ENCODE results near the gene FIGNL1. TPM values are rescaled to one million over a fixed set of nuclear protein-coding genes. Genes with fewer than 3 reads are reported as not detected.

The FIGNL1 gene
- total RNA-seq, 2 experiments from 2014 or later = 39.7 to 41.2 TPM

GRCh38 chr7:50448823-50449222 lies 1.3 kb downstream of the FIGNL1 start:
- Mint-ChIP-seq H3K4me3 (peak overlapping the region; percentile 91), H3K36me3 (ENCODE audit: low read depth) (peaks cover 36% of the 10 kb centered on the region), H3K9me3 (no peaks in the 10 kb centered on the region), H3K4me1 (peaks cover 55% of the 10 kb centered on the region), H3K27me3 (peaks cover 5% of the 10 kb centered on the region), H3K27ac (peak overlapping the region; percentile 61)
- POLR2A ChIA-PET = interaction anchor here (1.1 to 2.6 kb wide), 7 partner anchors 11 to 182 kb away, joined by 3 to 13 read pairs (median 6); no protein-coding TSS in a partner anchor
- CTCF ChIA-PET = interaction anchor here (1.5 to 3.8 kb wide), 2 partner anchors 18 to 712 kb away, joined by 4 to 21 read pairs; no protein-coding TSS in a partner anchor
- no peak for DNase-seq

DNA sequence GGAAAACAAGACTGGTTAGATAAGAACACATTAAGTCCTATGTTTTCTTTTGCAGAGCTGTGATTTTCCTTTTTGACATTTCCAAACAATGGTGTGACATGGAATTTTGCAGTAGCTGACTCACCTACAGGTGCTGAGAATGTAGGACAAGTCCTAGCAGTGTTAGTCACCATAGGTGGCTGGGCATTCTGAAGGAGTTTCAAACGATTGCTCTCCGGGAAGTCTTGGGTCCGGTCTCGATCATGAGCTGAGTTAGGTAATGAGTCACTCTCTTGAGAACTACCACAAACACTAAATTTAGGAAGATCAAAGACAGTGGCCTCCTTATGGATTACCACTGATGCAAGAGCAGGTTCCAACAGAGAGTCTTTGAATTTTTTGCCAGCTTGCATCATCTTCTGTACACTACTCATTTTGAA lies 3.6 kb downstream of the FIGNL1 start:
- H3K36me3 Mint-ChIP-seq (ENCODE audit: low read depth) = peaks cover 46% of the 10 kb centered on the region

DNA sequence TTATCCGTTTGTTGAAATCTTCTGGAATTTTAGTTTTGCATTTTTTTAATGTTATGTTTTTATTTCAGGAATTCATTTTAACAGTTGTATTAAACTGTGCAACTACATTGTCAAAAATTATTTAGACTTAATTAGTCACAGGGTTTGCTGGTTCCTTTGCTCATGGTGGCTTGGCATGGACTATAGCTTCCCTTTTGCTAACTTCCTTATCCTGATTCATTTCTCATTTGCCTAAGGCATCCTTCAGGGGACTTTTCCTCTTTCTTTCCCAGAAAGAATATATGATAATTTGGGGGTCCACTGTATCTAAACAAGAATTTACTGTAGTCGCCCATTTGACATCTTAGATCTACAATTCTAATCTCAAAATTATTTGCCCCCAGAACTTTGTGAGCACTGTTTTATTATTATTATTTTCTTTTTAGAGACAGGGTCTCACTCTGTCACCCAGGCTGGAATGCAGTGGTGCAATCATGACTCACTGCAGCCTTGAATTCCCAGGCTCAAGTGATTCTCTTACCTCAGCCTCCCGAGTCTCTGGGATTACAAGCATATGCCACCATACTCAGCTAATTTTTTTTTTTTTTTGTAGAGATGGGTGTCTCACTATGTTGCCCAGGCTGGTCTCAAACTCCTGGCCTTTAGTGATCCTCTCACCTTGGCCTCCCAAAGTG lies 13.9 kb downstream of the FIGNL1 start:
- Mint-ChIP-seq H3K4me3 (no peak overlapping the region), H3K36me3 (ENCODE audit: low read depth) (peaks cover 30% of the 10 kb centered on the region)
- CTCF ChIA-PET = interaction anchor here (0.7 kb wide), 1 partner anchor 293 kb away, joined by 3 read pairs; no protein-coding TSS in a partner anchor

More for the DNA sequence above, 3.6 kb downstream of the FIGNL1 start:
- peak; percentile 22 for DNase-seq
- ChIA-PET POLR2A (interaction anchor here (0.9 to 1.0 kb wide), 2 partner anchors 14 to 30 kb away, joined by 3 read pairs; no protein-coding TSS in a partner anchor), CTCF (interaction anchor here (0.5 to 1.8 kb wide), 5 partner anchors 13 to 354 kb away, joined by 3 to 5 read pairs (median 4); no protein-coding TSS in a partner anchor)
- peak overlapping the region; percentile 38 for H3K27ac Mint-ChIP-seq
- H3K27me3 Mint-ChIP-seq = no peaks in the 10 kb centered on the region
- peaks cover 67% of the 10 kb centered on the region for H3K4me1 Mint-ChIP-seq
- no peak overlapping the region for H3K4me3 Mint-ChIP-seq
- H3K9me3 Mint-ChIP-seq = no peaks in the 10 kb centered on the region

DNA sequence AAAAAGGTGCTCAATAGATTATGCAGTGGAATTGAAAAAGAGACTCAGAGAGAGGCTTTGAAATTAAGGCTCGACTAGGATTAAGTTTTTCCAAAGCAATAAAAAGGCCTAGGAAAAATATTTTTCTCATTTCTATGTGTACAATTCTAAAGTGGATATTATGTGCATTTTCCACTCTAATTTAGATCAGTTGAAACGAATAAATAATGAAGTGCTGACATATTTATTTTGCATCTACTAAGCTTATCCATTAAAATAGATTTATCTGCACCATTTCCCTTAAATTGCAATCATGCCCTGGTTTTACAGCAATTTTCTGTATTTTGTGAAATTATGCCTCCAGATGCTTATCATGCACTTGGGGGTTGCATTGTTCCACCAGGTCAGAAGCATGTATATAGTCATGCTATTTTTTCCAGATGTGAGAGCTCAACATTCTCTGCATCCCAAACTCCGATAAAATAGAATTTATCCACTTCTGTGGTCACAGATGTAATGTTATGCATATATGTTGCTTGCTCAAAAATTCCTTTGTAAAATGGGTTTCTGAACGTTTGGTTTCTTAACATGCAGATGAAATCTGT lies 18.3 kb downstream of the FIGNL1 start:
- Mint-ChIP-seq H3K36me3 (ENCODE audit: low read depth) (peaks cover 5% of the 10 kb centered on the region), H3K4me3 (no peak overlapping the region), H3K27ac (no peak overlapping the region), H3K9me3 (no peaks in the 10 kb centered on the region), H3K4me1 (no peaks in the 10 kb centered on the region), H3K27me3 (no peaks in the 10 kb centered on the region)
- no peak for DNase-seq
- ChIA-PET CTCF (interaction anchor here (1.5 to 2.3 kb wide), 2 partner anchors 11 to 14 kb away, joined by 3 to 7 read pairs; no protein-coding TSS in a partner anchor), POLR2A (interaction anchor here (1.5 kb wide), 1 partner anchor 15 kb away, joined by 3 read pairs; no protein-coding TSS in a partner anchor)

More for the DNA sequence above, 13.9 kb downstream of the FIGNL1 start:
- Mint-ChIP-seq H3K27ac (no peak overlapping the region), H3K9me3 (no peaks in the 10 kb centered on the region), H3K4me1 (no peaks in the 10 kb centered on the region), H3K27me3 (no peaks in the 10 kb centered on the region)
- DNase-seq = no peak
- POLR2A ChIA-PET = no interaction called here

DNA sequence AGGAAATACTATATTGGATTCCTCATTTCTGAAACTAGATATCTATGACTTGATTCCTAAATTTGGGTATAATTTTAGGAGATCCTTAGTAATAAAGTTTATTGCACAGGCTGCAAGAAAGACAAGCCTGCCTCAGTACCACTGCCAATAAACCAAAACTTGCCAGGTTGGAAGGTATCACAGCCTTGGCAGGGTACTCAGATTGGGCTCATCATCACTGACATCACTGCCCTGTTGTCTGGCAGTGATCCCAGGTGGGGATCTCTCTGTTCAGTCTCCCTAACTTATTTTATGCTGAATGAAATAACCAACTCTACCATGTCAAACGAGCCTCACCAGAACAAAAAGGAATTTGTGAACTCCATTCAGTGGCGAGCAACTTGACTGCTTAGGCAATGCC lies 18.8 kb downstream of the FIGNL1 start:
- POLR2A ChIA-PET = interaction anchor here (1.5 kb wide), 1 partner anchor 15 kb away, joined by 3 read pairs; no protein-coding TSS in a partner anchor
- no peaks in the 10 kb centered on the region for H3K9me3 Mint-ChIP-seq
- CTCF ChIA-PET = no interaction called here
- H3K4me1 Mint-ChIP-seq = no peaks in the 10 kb centered on the region
- H3K27me3 Mint-ChIP-seq = no peaks in the 10 kb centered on the region
- H3K27ac Mint-ChIP-seq = no peak overlapping the region
- H3K36me3 Mint-ChIP-seq (ENCODE audit: low read depth) = peaks cover 4% of the 10 kb centered on the region
- no peak overlapping the region for H3K4me3 Mint-ChIP-seq
- DNase-seq = no peak

GRCh38 chr7:50428911-50429310 lies 21.2 kb downstream of the FIGNL1 start:
- no peak overlapping the region for H3K4me3 Mint-ChIP-seq
- no peaks in the 10 kb centered on the region for H3K9me3 Mint-ChIP-seq
- no peaks in the 10 kb centered on the region for H3K27me3 Mint-ChIP-seq
- H3K4me1 Mint-ChIP-seq = no peaks in the 10 kb centered on the region
- ChIA-PET POLR2A (interaction anchor here (1.0 to 1.3 kb wide), 3 partner anchors 9 to 49 kb away, joined by 3 to 4 read pairs (median 3); no protein-coding TSS in a partner anchor), CTCF (interaction anchor here (1.1 to 3.6 kb wide), 4 partner anchors 11 to 286 kb away, joined by 3 to 19 read pairs (median 4); no protein-coding TSS in a partner anchor)
- H3K27ac Mint-ChIP-seq = no peak overlapping the region
- no peak for DNase-seq
- H3K36me3 Mint-ChIP-seq (ENCODE audit: low read depth) = no peaks in the 10 kb centered on the region

DNA sequence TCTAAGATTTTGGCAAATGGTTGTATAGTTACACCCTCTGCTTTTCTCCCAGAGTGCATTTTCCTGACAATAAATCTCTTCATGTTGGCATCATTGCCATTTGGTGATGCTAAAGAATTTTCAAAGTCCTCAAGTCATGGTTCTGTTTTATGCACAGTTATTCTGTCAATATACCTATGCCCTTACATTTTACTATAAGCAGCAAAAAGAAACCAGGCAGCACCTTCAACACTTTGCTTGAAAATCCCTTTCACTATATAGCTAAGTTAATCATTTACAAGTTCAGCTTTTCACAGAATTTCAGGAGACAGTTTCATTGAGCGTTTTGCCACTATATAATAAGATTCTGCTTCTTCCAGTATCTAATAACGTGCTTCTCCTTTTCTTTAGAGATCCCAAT lies 22.6 kb downstream of the FIGNL1 start:
- DNase-seq = no peak
- CTCF ChIA-PET = interaction anchor here (0.9 to 3.6 kb wide), 3 partner anchors 10 to 309 kb away, joined by 3 to 19 read pairs (median 5); no protein-coding TSS in a partner anchor
- Mint-ChIP-seq H3K36me3 (ENCODE audit: low read depth) (no peaks in the 10 kb centered on the region), H3K4me1 (no peaks in the 10 kb centered on the region), H3K27me3 (no peaks in the 10 kb centered on the region), H3K27ac (no peak overlapping the region), H3K9me3 (no peaks in the 10 kb centered on the region), H3K4me3 (no peak overlapping the region)
- POLR2A ChIA-PET = interaction anchor here (1.3 to 1.7 kb wide), 3 partner anchors 9 to 98 kb away, joined by 3 to 5 read pairs (median 3); no protein-coding TSS in a partner anchor

GRCh38 chr7:50426280-50427045 lies 23.7 kb downstream of the FIGNL1 start:
- CTCF ChIA-PET = interaction anchor here (0.6 to 3.6 kb wide), 3 partner anchors 9 to 334 kb away, joined by 4 to 19 read pairs (median 6); no protein-coding TSS in a partner anchor
- H3K4me1 Mint-ChIP-seq = no peaks in the 10 kb centered on the region
- DNase-seq = no peak
- H3K4me3 Mint-ChIP-seq = no peak overlapping the region
- H3K36me3 Mint-ChIP-seq (ENCODE audit: low read depth) = no peaks in the 10 kb centered on the region
- H3K27me3 Mint-ChIP-seq = no peaks in the 10 kb centered on the region
- no peaks in the 10 kb centered on the region for H3K9me3 Mint-ChIP-seq
- POLR2A ChIA-PET = interaction anchor here (0.7 to 1.7 kb wide), 4 partner anchors 8 to 97 kb away, joined by 3 to 5 read pairs (median 3); no protein-coding TSS in a partner anchor
- no peak overlapping the region for H3K27ac Mint-ChIP-seq

DNA sequence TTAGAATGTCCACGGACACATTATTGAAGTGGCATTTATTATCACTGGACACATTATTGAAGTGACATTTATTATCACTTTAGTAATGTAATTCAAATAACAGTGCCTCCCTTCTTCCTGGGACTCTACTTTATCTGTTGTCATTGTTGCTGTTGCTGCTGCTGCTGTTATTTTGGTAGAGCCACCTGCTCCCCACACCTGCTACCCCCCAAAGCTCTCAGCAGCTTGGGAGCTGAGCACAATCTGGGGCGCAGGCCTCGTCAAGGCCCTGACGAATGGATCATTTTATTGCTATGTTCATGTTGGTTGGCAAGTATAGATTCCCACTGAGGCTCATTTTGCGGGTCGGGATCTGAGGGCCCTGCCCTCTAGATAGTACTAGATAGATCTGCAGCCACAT lies 24.8 kb downstream of the FIGNL1 start:
- no peaks in the 10 kb centered on the region for H3K4me1 Mint-ChIP-seq
- no peaks in the 10 kb centered on the region for H3K27me3 Mint-ChIP-seq
- ChIA-PET CTCF (interaction anchor here (0.6 to 3.6 kb wide), 2 partner anchors 7 to 9 kb away, joined by 3 to 19 read pairs; no protein-coding TSS in a partner anchor), POLR2A (no interaction called here)
- DNase-seq = no peak
- no peak overlapping the region for H3K27ac Mint-ChIP-seq
- H3K36me3 Mint-ChIP-seq (ENCODE audit: low read depth) = no peaks in the 10 kb centered on the region
- H3K9me3 Mint-ChIP-seq = no peaks in the 10 kb centered on the region
- no peak overlapping the region for H3K4me3 Mint-ChIP-seq

- H3K27ac Mint-ChIP-seq = no peak overlapping the region
- no peak for DNase-seq
- no peak overlapping the region for H3K4me3 Mint-ChIP-seq
- no peaks in the 10 kb centered on the region for H3K36me3 Mint-ChIP-seq (ENCODE audit: low read depth)
- no peaks in the 10 kb centered on the region for H3K4me1 Mint-ChIP-seq
- no peaks in the 10 kb centered on the region for H3K9me3 Mint-ChIP-seq
- CTCF ChIA-PET = interaction anchor here (0.8 to 1.2 kb wide), 2 partner anchors 9 to 282 kb away, joined by 4 read pairs; no protein-coding TSS in a partner anchor
- POLR2A ChIA-PET = interaction anchor here (1.0 to 1.4 kb wide), 3 partner anchors 12 to 156 kb away, joined by 3 read pairs; no protein-coding TSS in a partner anchor
- H3K27me3 Mint-ChIP-seq = no peaks in the 10 kb centered on the region
Measured at GRCh38 chr7:50423860-50424259, 26.3 kb downstream of the FIGNL1 start.

GRCh38 chr7:50422858-50423257 lies 27.3 kb downstream of the FIGNL1 start:
- H3K36me3 Mint-ChIP-seq (ENCODE audit: low read depth) = no peaks in the 10 kb centered on the region
- H3K9me3 Mint-ChIP-seq = no peaks in the 10 kb centered on the region
- peaks cover 2% of the 10 kb centered on the region for H3K4me1 Mint-ChIP-seq
- no peaks in the 10 kb centered on the region for H3K27me3 Mint-ChIP-seq
- H3K4me3 Mint-ChIP-seq = no peak overlapping the region
- no peak for DNase-seq
- POLR2A ChIA-PET = interaction anchor here (1.4 kb wide), 1 partner anchor 11 kb away, joined by 3 read pairs; no protein-coding TSS in a partner anchor
- CTCF ChIA-PET = interaction anchor here (1.2 to 1.4 kb wide), 2 partner anchors 281 to 738 kb away, joined by 4 to 6 read pairs; no protein-coding TSS in a partner anchor
- H3K27ac Mint-ChIP-seq = no peak overlapping the region

DNA sequence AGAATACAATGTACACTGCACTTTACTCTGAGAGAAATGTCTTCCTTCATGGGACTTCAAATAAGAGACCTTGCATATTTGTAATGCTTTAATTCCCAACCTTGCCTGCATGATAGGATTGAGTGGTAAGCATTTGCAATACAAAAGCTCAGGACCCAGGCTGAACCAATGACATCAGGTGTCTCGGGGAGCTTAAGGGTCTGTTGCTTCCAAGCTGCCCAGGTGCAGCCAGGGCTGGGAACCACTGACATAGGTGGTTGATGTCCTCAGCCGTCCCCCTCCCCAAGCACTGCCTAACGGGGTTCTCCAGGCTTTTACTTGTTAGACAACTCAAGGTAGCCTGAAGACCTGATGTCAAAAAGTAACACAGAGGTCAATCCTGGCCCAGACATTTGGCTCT lies 29.1 kb downstream of the FIGNL1 start:
- Mint-ChIP-seq H3K36me3 (ENCODE audit: low read depth) (no peaks in the 10 kb centered on the region), H3K4me1 (peaks cover 16% of the 10 kb centered on the region), H3K9me3 (no peaks in the 10 kb centered on the region), H3K4me3 (no peak overlapping the region), H3K27me3 (no peaks in the 10 kb centered on the region), H3K27ac (no peak overlapping the region)
- CTCF ChIA-PET = interaction anchor here (0.6 to 7.5 kb wide), 6 partner anchors 54 to 302 kb away, joined by 3 to 92 read pairs (median 24); no protein-coding TSS in a partner anchor
- POLR2A ChIA-PET = interaction anchor here (1.2 to 1.3 kb wide), 2 partner anchors 8 to 13 kb away, joined by 4 to 5 read pairs; no protein-coding TSS in a partner anchor
- no peak for DNase-seq
